Gastroesophageal sphincter (tissue), 3 donors: ENCODE results near the gene RGS14.

ENCODE experiments used
- EP300 ChIP-seq: sonication (generic); formaldehyde crosslinking; IDR thresholded peaks from one replicate; pipeline ENCODE4 v1.6.1; 2017; ENCODE audit warnings: antibody characterized with exemption, mild to moderate bottlenecking
- POLR2A ChIP-seq, 2 donors: fragments of 450-650 bp; IDR thresholded peaks; one replicate each; pipeline ENCODE4 v1.6.1; 2017; ENCODE audit warnings: antibody characterized with exemption in 2 of 2, mild to moderate bottlenecking in 2 of 2, moderate library complexity in 1 of 2
- POLR2AphosphoS5 ChIP-seq: sonication (generic); formaldehyde crosslinking; IDR thresholded peaks from one replicate; pipeline ENCODE4 v1.6.1; 2017; ENCODE audit warnings: antibody characterized with exemption
- TF ChIP-seq, protein P1 (sequence below), 4 experiments: fragments of 200-600 bp in 2 of 4; fragments of 450-650 bp in 2 of 4; sonication (generic) in 1 of 4; IDR thresholded peaks; one replicate each; pipeline ENCODE4 v1.5.1; 2017 to 2019; ENCODE audit warnings: antibody characterized with exemption in 4 of 4, mild to moderate bottlenecking in 2 of 4, moderate library complexity in 2 of 4

GRCh38 chr5:177311392-177311722 is 46.4 kb upstream of the RGS14 start:
- TF ChIP-seq, protein P1, sequence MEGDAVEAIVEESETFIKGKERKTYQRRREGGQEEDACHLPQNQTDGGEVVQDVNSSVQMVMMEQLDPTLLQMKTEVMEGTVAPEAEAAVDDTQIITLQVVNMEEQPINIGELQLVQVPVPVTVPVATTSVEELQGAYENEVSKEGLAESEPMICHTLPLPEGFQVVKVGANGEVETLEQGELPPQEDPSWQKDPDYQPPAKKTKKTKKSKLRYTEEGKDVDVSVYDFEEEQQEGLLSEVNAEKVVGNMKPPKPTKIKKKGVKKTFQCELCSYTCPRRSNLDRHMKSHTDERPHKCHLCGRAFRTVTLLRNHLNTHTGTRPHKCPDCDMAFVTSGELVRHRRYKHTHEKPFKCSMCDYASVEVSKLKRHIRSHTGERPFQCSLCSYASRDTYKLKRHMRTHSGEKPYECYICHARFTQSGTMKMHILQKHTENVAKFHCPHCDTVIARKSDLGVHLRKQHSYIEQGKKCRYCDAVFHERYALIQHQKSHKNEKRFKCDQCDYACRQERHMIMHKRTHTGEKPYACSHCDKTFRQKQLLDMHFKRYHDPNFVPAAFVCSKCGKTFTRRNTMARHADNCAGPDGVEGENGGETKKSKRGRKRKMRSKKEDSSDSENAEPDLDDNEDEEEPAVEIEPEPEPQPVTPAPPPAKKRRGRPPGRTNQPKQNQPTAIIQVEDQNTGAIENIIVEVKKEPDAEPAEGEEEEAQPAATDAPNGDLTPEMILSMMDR (IDR thresholded peaks at IDR 0.05): no peak
- TF ChIP-seq POLR2A (IDR thresholded peaks at IDR 0.05): no peak
- no peak for TF ChIP-seq EP300
- TF ChIP-seq POLR2AphosphoS5: no peak
